GM11168 (cell line): Measurements from ENCODE around the gene NES.
"Not testable (repeated sequence)": the region's sequence is repeated elsewhere in the genome, so short reads cannot be mapped to it uniquely, and the experiment has no call there.

Source experiments
- in situ Hi-C: fragments of 300-500 bp; cut with MboI; formaldehyde crosslinking; loops from one replicate; pipeline ENCODE4 v1.12.0; 2022; ENCODE audit warnings: low sequenced_read_pairs; ENCODE audit not compliant: unreplicated experiment

The NES gene

GRCh38 chr1:156652992-156653355, 24.2 kb downstream of the NES start:
- in situ Hi-C loops: no loop called here

GRCh38 chr1:156652131-156652991, 24.8 kb downstream of the NES start:
- in situ Hi-C loops: no loop called here

GRCh38 chr1:156648951-156649350, 28.3 kb downstream of the NES start:
- in situ Hi-C loops: no loop called here

- in situ Hi-C loops: no loop called here
Observed at GRCh38 chr1:156648496-156648895, 28.7 kb downstream of the NES start.

GRCh38 chr1:156647351-156647750, 29.9 kb downstream of the NES start:
- in situ Hi-C loops: no loop called here

GRCh38 chr1:156646738-156647211, 30.4 kb downstream of the NES start:
- in situ Hi-C loops: no loop called here

- in situ Hi-C loops: no loop called here
Observed at GRCh38 chr1:156645666-156646065, 31.5 kb downstream of the NES start.

GRCh38 chr1:156645056-156645455, 32.2 kb downstream of the NES start:
- in situ Hi-C loops: no loop called here

GRCh38 chr1:156644640-156645039, 32.6 kb downstream of the NES start:
- in situ Hi-C loops: no loop called here

GRCh38 chr1:156644146-156644545, 33.1 kb downstream of the NES start:
- in situ Hi-C loops: no loop called here

GRCh38 chr1:156643778-156644092, 33.5 kb downstream of the NES start:
- in situ Hi-C loops: no loop called here

- in situ Hi-C loops: no loop called here
Observed at GRCh38 chr1:156643049-156643777, 34.0 kb downstream of the NES start.

- in situ Hi-C loops: no loop called here
Observed at GRCh38 chr1:156642265-156643048, 34.8 kb downstream of the NES start.

GRCh38 chr1:156641761-156642264, 35.4 kb downstream of the NES start, which contains the start of gene BCAN:
Gene BCAN (plus strand): TSS chr1:156642117. CDS start chr1:156646055, 3,938 bp downstream.
- in situ Hi-C loops: no loop called here

GRCh38 chr1:156640842-156641706, 36.1 kb downstream of the NES start:
- in situ Hi-C loops: no loop called here

- in situ Hi-C loops: no loop called here
Observed at GRCh38 chr1:156639601-156640101, 37.6 kb downstream of the NES start.

GRCh38 chr1:156638189-156638985, 38.8 kb downstream of the NES start:
- in situ Hi-C loops: no loop called here

- in situ Hi-C loops: no loop called here
Observed at GRCh38 chr1:156632355-156632754, 44.9 kb downstream of the NES start.

GRCh38 chr1:156631152-156631551, 46.1 kb downstream of the NES start:
- in situ Hi-C loops: not testable (repeated sequence)
